Measurements from ENCODE around the gene CCDC186.

Gene CCDC186

DNA sequence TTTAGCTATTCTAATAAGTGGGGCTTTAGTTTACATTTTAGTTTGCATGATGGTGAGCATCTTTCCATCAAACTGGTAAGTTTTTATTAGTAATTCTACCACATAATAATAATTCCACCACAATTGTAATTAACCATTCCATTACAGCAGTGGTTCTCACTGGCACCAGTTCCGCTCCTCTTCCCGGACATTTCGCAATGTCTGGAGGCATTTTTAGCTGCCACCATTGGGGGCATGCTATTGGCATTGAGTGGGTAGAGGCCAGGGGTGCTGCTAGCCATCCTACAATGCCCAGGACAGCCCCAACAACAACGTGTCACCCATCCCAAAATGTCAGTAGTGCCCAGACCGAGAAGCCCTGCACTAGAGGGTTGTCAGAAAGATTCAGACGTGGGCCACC, 98.9 kb downstream of the CCDC186 start:
- Histone ChIP-seq H3K27me3 (ENCODE audit: control insufficient read depth, low read length) (0 out of 2 replicates have a peak, but pooled peaks cover 1% of the 10 kb centered on the region), H3K4me1 (ENCODE audit: control insufficient read depth, low read length) (peaks cover 25% of the 10 kb centered on the region)

DNA sequence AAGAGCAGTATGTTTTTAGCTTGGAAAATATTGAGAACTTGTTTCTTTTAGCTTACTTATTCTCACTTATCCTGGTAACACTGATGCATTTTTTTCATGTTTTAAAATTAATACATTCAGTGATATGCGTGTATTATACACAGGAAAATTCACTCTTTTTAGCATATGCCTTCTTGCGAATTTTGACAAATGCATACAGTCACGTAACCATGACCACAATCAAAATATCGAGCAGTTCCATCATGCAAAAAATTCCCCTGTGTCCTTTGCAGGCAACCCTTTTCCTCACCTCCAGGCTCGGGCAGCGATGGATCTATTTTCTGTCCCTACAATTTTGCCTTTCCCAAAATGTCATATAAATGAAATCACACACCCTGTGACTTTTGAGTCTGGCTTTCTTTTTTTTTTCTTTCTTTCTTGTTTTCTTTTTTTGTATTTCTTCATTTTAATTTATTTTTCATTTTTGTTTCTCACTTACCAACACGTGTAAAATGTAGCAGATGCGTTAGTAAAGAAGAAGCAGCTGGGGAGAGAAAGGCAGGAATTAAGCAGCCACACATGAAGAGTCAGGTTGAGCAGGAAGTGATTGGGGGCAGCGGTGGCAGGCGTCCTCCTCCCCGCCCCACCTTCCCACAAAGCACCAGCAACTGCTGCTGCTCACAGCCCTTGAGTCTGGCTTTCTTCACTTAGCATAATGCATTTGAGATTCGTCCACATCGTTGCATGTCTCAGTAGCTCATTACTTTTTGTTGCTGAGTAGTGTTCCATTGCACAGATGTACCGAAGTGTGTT, 100.4 kb downstream of the CCDC186 start:
- H3K9me3 ChIP-seq (ENCODE audit: control insufficient read depth, insufficient read depth, low read length) = no peaks in the 10 kb centered on the region
- no peaks in the 10 kb centered on the region for H3F3A ChIP-seq (ENCODE audit: control insufficient read depth, insufficient read depth)
- H3K4me2 ChIP-seq (ENCODE audit: low read length) = peak overlapping the region; percentile 28
- TF ChIP-seq EZH2phosphoT487 (IDR thresholded peaks at IDR 0.05; ENCODE audit: borderline replicate concordance, low read length) = no peak
- TF ChIP-seq, protein P1, sequence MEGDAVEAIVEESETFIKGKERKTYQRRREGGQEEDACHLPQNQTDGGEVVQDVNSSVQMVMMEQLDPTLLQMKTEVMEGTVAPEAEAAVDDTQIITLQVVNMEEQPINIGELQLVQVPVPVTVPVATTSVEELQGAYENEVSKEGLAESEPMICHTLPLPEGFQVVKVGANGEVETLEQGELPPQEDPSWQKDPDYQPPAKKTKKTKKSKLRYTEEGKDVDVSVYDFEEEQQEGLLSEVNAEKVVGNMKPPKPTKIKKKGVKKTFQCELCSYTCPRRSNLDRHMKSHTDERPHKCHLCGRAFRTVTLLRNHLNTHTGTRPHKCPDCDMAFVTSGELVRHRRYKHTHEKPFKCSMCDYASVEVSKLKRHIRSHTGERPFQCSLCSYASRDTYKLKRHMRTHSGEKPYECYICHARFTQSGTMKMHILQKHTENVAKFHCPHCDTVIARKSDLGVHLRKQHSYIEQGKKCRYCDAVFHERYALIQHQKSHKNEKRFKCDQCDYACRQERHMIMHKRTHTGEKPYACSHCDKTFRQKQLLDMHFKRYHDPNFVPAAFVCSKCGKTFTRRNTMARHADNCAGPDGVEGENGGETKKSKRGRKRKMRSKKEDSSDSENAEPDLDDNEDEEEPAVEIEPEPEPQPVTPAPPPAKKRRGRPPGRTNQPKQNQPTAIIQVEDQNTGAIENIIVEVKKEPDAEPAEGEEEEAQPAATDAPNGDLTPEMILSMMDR (IDR thresholded peaks at IDR 0.05; ENCODE audit: low read depth, low read length, poor library complexity, severe bottlenecking) = no peak
- H3K4me3 ChIP-seq (ENCODE audit: low read length) = no peak overlapping the region
- no peak overlapping the region for H3K27ac ChIP-seq (ENCODE audit: low read depth, low read length)
- H4K20me1 ChIP-seq (ENCODE audit: control insufficient read depth, insufficient read depth, low read depth, low read length) = no peaks in the 10 kb centered on the region
- no peaks in the 10 kb centered on the region for H3K36me3 ChIP-seq (ENCODE audit: control insufficient read depth, low read length)
- H3K79me2 ChIP-seq (ENCODE audit: control insufficient read depth, low read length) = no peaks in the 10 kb centered on the region
- H3K4me1 ChIP-seq (ENCODE audit: control insufficient read depth, low read length) = peaks cover 25% of the 10 kb centered on the region
- H3K27me3 ChIP-seq (ENCODE audit: control insufficient read depth, low read length) = no peaks in the 10 kb centered on the region
- no peaks in the 10 kb centered on the region for H3K9me2 ChIP-seq (replicated peaks; ENCODE audit: control insufficient read depth, low read length)

More for the DNA sequence above, 98.9 kb downstream of the CCDC186 start:
- H3K4me2 ChIP-seq (ENCODE audit: low read length) = no peak overlapping the region
- H4K20me1 ChIP-seq (ENCODE audit: control insufficient read depth, insufficient read depth, low read depth, low read length) = no peaks in the 10 kb centered on the region
- no peaks in the 10 kb centered on the region for H3K9me2 ChIP-seq (replicated peaks; ENCODE audit: control insufficient read depth, low read length)
- no peaks in the 10 kb centered on the region for H3K9me3 ChIP-seq (ENCODE audit: control insufficient read depth, insufficient read depth, low read length)
- TF ChIP-seq EZH2phosphoT487 (IDR thresholded peaks at IDR 0.05; ENCODE audit: borderline replicate concordance, low read length) = no peak
- TF ChIP-seq, protein P1 (IDR thresholded peaks at IDR 0.05; ENCODE audit: low read depth, low read length, poor library complexity, severe bottlenecking) = no peak
- no peak overlapping the region for H3K4me3 ChIP-seq (ENCODE audit: low read length)
- no peaks in the 10 kb centered on the region for H3K36me3 ChIP-seq (ENCODE audit: control insufficient read depth, low read length)
- no peaks in the 10 kb centered on the region for H3F3A ChIP-seq (ENCODE audit: control insufficient read depth, insufficient read depth)
- H3K79me2 ChIP-seq (ENCODE audit: control insufficient read depth, low read length) = no peaks in the 10 kb centered on the region
- no peak overlapping the region for H3K27ac ChIP-seq (ENCODE audit: low read depth, low read length)

DNA sequence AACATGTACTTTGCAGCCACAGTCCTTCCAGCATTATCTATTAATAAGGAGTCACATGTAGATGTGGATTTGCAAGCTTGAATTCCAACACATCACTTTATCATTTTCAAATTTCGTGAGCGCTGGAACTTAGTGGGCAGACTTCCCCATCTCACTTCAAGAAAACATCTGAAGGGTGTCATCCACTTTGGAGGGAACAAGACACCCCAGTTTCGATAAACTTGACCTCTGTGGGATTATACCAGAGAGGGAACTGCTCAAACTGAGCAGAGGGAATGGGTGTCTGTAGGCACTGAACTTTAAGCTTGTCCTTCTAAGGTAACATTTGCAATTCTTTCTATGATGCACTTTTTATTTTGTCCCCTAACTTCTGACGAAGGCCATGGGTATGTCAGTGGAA, 102.8 kb downstream of the CCDC186 start:
- Histone ChIP-seq H3K4me2 (ENCODE audit: low read length) (no peak overlapping the region), H3K36me3 (ENCODE audit: control insufficient read depth, low read length) (no peaks in the 10 kb centered on the region), H3K79me2 (ENCODE audit: control insufficient read depth, low read length) (no peaks in the 10 kb centered on the region), H3K27ac (ENCODE audit: low read depth, low read length) (no peak overlapping the region), H3K4me3 (ENCODE audit: low read length) (no peak overlapping the region), H3K27me3 (ENCODE audit: control insufficient read depth, low read length) (no peaks in the 10 kb centered on the region), H3K9me2 (replicated peaks; ENCODE audit: control insufficient read depth, low read length) (no peaks in the 10 kb centered on the region), H3K4me1 (ENCODE audit: control insufficient read depth, low read length) (peaks cover 28% of the 10 kb centered on the region), H3K9me3 (ENCODE audit: control insufficient read depth, insufficient read depth, low read length) (no peaks in the 10 kb centered on the region), H3F3A (ENCODE audit: control insufficient read depth, insufficient read depth) (no peaks in the 10 kb centered on the region), H4K20me1 (ENCODE audit: control insufficient read depth, insufficient read depth, low read depth, low read length) (no peaks in the 10 kb centered on the region)
- TF ChIP-seq EZH2phosphoT487 (IDR thresholded peaks at IDR 0.05; ENCODE audit: borderline replicate concordance, low read length) = no peak
- TF ChIP-seq, protein P1 (IDR thresholded peaks at IDR 0.05; ENCODE audit: low read depth, low read length, poor library complexity, severe bottlenecking) = no peak
